RWPE2 (cell line): ENCODE results near the gene LRCH4.

ENCODE experiments used
- ATAC-seq: fragments of 200-7000 bp; cut with Tn5 transposase; 3 replicates; pipeline ENCODE4 v1.9.1; 2021; ENCODE audit warnings: low read depth
- DNase-seq: peaks from one replicate; pipeline ENCODE4 v3.0.0-alpha.2; 2020; ENCODE audit warnings: low spot score
- H3K27ac ChIP-seq: fragments of 450-650 bp; 2 replicates; pipeline ENCODE4 v1.5.1; 2017; ENCODE audit warnings: mild to moderate bottlenecking; ENCODE audit not compliant: poor library complexity, severe bottlenecking
- H3K27me3 ChIP-seq: fragments of 250-450 bp; sonication (Bioruptor Pico); 2 replicates; pipeline ENCODE4 v1.5.1; 2021; ENCODE audit warnings: mild to moderate bottlenecking, moderate library complexity; ENCODE audit not compliant: insufficient read depth, poor library complexity, severe bottlenecking
- H3K36me3 ChIP-seq: fragments of 250-450 bp; sonication (Bioruptor Pico); 2 replicates; pipeline ENCODE4 v1.5.1; 2020; ENCODE audit warnings: low read depth, mild to moderate bottlenecking, moderate library complexity
- H3K4me1 ChIP-seq: fragments of 250-450 bp; sonication (Bioruptor Pico); 2 replicates; pipeline ENCODE4 v1.5.1; 2021; ENCODE audit warnings: mild to moderate bottlenecking, moderate library complexity; ENCODE audit not compliant: insufficient read depth, poor library complexity, severe bottlenecking
- H3K4me3 ChIP-seq: fragments of 250-450 bp; sonication (Bioruptor Pico); 2 replicates; pipeline ENCODE4 v1.5.1; 2021; ENCODE audit warnings: mild to moderate bottlenecking, moderate library complexity; ENCODE audit not compliant: severe bottlenecking
- H3K9me3 ChIP-seq: fragments of 250-450 bp; sonication (Bioruptor Pico); 2 replicates; pipeline ENCODE4 v1.5.1; 2021; ENCODE audit warnings: mild to moderate bottlenecking, moderate library complexity; ENCODE audit not compliant: severe bottlenecking
- CTCF ChIP-seq: fragments of 450-650 bp; IDR thresholded peaks from one replicate; pipeline ENCODE4 v1.5.1; 2017; ENCODE audit warnings: mild to moderate bottlenecking, moderate library complexity; ENCODE audit not compliant: poor library complexity, severe bottlenecking

The LRCH4 gene

GRCh38 chr7:100586266-100587025 lies 517 bp upstream of the LRCH4 start, which contains the start of gene FBXO24:
FBXO24 (plus strand) TSS chr7:100586328; CDS start chr7:100586626, 298 bp downstream.
- H3K4me3 ChIP-seq: peak within 1 kb of the TSS; percentile 73
- peak; percentile 87 for ATAC-seq
- no peaks in the 10 kb centered on the region for H3K9me3 ChIP-seq
- no peaks in the 10 kb centered on the region for H3K27me3 ChIP-seq
- peaks cover 15% of the 10 kb centered on the region for H3K36me3 ChIP-seq
- no peak for TF ChIP-seq CTCF
- peaks cover 18% of the 10 kb centered on the region for H3K4me1 ChIP-seq
- peak; percentile 99 for DNase-seq
- H3K27ac ChIP-seq: peak within 1 kb of the TSS; percentile 88

GRCh38 chr7:100584683-100585510 lies 1.0 kb downstream of the LRCH4 start:
- no peak for DNase-seq
- H3K9me3 ChIP-seq: no peaks in the 10 kb centered on the region
- H3K27ac ChIP-seq: peak overlapping the region; percentile 88
- H3K27me3 ChIP-seq: no peaks in the 10 kb centered on the region
- H3K36me3 ChIP-seq: peaks cover 30% of the 10 kb centered on the region
- H3K4me1 ChIP-seq: peaks cover 18% of the 10 kb centered on the region
- peak overlapping the region; percentile 73 for H3K4me3 ChIP-seq
- peak; percentile 7 for ATAC-seq
- TF ChIP-seq CTCF: no peak

DNA sequence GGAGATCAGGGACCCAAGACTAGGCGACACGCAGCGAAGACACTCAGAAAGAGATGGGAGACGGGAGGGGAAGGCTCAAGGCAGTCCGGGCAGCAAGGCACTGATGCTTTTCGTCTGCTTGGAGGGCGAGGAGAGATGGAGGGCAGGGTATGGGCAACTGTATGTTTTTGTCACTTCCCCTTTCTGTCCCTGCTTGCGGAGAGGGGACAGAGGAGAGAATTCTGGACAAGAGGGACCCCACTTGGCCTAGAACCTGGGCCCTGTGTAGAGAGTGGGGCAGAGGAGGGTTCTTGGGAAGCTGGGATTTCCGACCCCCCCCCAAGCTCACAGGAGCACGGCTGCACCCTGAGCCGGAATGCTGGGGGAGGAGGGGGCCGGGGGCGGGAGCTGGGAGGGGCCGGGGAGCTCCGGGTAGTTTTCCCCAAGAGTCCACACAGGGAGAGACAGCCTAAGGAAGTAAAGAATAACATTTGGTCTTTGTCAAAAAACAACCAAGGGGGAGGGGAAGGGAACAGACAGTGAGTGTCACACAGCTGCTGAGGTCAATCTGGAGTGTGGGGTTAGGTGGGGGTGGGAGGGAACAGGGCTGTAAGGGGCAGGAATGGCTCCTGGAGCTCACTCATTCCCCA lies 1.8 kb downstream of the LRCH4 start:
- Histone ChIP-seq H3K9me3 (no peaks in the 10 kb centered on the region), H3K27ac (peak overlapping the region; percentile 88), H3K4me3 (peak overlapping the region; percentile 73), H3K36me3 (peaks cover 35% of the 10 kb centered on the region), H3K4me1 (peaks cover 18% of the 10 kb centered on the region), H3K27me3 (no peaks in the 10 kb centered on the region)
- DNase-seq (no peak), ATAC-seq (no peak)
- no peak for TF ChIP-seq CTCF

- Histone ChIP-seq H3K27ac (peak overlapping the region; percentile 88), H3K4me3 (peak overlapping the region; percentile 6)
Observed at GRCh38 chr7:100583132-100584053, 2.5 kb downstream of the LRCH4 start.

More at GRCh38 chr7:100583132-100584053, 2.5 kb downstream of the LRCH4 start:
- TF ChIP-seq CTCF: no peak
- Histone ChIP-seq H3K36me3 (peaks cover 41% of the 10 kb centered on the region), H3K9me3 (no peaks in the 10 kb centered on the region), H3K27me3 (no peaks in the 10 kb centered on the region), H3K4me1 (peaks cover 18% of the 10 kb centered on the region)
- ATAC-seq (no peak), DNase-seq (no peak)
